Dermis microvascular lymphatic vessel endothelial cell (primary cell): ENCODE results near the gene ZNF622. TPM values are rescaled to one million over a fixed set of nuclear protein-coding genes. Genes with fewer than 3 reads are reported as not detected.

Source experiments
- DNase-seq, 2 donors: peaks; one replicate each; pipeline versions ENCODE4 v3.0.0 to v3.0.0-alpha.2; 2010; ENCODE audit warnings: low read depth in 2 of 2
- total RNA-seq: library from RNA; depleted of rRNA; stranded (reverse); fragments of >200 nt; gene quantifications from 2 replicates; pipeline ENCODE4 v1.2.1, GENCODE V29; 2014

The ZNF622 gene
- total RNA-seq, 1 donor from 2014 or later: 24.9 TPM

DNA sequence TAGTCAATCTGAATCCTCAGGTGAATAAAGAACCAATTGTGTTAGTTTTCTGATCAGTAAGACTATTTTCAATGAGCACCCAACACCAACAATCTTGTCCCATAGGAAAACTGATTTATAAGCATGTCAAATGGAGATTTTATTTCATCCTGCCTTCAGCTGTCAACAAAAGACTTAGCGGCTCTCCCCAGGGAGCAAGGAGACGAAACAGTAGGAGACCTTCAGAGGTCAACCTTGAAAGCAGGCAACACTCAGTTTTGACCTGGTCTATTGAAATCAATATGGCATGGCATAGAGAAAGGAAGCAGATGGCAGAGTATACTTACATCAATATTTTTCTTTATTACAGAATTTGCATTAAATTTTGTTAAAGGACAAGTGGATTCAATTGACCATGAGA, 34.1 kb downstream of the ZNF622 start:
- DNase-seq: no peak

- DNase-seq: no peak
Measured at GRCh38 chr5:16430349-16431089, 35.1 kb downstream of the ZNF622 start.

DNA sequence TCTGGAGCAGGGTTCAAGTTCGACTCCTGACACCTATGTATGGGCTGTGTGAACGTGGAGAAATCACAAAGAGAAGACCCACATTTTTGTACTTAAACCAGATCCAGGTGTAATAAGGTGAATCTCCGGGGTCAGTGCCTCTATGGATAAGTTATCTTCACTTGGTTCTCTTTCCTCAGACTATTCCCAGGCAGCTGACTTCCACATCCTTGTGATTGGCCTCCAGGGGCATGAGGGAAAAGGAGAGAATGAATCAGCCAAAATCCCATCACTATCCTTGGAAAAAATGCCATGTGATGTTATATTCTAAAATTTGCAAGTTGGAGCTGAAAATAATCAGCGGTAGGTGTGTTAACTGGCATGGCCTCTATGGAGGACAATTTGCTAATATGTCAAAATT, 37.2 kb downstream of the ZNF622 start:
- no peak for DNase-seq

DNA sequence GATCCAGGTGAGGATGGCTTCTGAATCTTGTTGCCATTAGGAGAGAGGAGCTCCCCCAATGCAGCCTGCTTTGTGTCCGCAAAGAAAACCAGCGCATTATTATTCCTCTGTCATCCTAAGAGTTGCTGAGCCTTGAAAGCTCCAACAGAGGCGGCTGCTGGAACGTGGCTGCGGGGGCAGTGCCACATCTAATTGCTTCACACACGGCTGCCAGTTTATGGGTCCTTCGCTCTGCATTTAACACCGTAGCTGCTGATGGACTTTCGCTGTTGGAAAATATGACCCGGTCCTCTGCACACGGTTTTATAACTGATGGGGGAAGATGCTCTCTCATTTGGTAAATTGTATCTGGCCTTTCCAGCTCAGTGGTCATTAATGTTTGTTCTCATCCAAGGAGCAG, 38.0 kb downstream of the ZNF622 start:
- no peak for DNase-seq

DNA sequence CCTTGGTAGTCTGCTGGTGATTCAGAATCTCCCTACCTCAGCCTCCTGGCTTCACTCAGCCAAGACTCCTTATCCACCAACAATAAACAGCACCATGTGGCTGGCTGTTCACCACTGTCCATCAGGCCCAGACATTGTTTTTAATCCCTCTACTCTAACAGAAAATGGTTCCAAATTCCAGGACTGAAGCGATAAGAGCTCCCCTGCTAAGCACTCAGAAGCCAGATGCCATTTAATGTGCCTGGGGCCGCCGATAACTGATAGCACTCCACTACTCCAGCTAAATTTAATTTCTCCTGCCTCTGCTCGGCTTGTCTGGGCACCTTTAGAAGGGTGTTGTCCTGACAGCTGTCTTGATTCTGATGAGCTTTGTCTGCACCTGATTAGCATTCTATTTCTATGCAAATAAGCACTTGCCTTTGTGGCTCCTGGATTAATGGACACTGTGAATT, 47.1 kb downstream of the ZNF622 start:
- no peak for DNase-seq

GRCh38 chr5:16417398-16418074, 48.1 kb downstream of the ZNF622 start:
- DNase-seq: no peak

- no peak for DNase-seq
Measured at GRCh38 chr5:16414861-16415260, 50.7 kb downstream of the ZNF622 start.

DNA sequence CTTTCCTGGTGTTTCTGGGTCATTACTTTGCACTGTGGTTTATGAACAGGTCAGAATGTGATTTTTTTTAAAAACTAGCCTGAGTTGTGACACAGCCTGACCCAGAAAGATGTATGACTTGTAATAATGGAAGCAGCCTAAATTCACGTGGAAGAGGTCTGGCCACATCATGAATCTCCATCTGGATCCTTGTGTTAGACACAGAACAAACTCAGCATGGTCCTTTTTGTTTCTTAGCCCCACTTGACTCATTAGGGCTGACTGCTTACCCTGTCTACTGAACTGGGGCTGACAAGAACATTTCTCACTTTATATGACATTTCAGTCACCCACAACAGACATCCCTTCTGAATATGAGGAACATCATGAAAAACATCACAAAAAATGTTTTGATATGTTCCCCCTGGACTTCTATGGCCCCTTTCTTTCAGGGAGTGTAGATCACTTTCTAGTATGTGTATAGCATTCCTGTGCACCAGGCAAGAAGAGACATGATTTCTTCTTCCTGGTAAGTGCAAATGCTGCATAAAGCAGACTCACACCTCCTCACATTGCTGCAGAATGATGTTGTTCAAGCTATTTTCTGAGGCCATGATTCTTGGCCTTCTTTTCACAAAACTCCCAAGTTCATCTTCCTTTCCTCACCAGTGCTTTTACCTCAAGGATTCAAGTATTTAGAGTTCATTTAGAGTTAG, 52.3 kb downstream of the ZNF622 start:
- no peak for DNase-seq

DNA sequence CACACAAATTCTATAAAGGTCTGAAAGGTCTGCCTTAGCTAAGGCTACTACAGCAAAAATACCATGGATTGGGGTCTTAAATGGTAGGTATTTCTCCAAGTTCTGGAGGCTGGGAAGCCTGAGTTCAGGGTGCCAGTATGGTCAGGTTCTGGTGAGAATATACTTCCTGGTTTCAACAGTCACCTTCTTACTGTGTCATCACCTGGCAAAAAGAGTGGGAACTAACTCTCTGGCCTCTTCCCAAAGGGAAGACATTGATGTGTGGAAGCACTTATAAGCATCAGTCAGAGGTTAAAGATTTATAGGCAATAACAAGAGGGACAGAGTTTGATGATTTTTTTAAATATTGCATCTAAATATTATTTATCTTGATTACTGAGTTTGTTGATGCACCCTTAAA, 53.0 kb downstream of the ZNF622 start:
- no peak for DNase-seq

DNA sequence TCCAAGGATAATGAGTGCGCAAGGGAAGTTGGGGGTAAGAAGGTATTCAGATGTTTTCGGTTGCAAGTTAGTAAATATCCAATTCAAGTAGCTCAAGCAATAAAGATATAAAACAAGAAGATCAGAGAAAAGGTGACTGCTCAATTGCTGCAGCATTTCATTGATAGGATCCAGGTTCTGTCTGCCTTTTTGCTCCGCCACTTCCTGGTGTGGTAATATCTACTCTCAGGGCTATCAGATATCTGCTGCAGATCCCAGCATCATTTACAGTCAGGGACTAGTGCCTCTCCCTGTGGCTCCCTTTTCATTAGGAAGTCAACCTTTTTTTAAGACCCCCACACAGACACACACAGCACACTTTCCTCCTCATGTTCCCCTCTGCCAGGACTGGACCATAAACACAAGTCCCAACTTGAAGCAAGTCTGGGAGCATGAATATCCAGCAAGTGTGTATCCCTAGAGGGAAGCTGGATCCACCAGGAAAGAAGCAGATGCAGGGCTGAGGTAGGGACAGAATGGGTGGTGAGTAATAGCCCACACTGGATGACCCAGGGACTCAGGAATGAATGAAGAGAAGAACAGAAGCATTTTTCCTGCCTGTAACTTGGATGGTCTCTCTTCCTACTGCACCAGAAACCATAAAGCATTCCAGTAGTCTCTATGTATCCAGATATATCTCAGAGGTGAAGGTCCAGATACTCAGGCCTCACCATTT, 53.7 kb downstream of the ZNF622 start:
- no peak for DNase-seq

DNA sequence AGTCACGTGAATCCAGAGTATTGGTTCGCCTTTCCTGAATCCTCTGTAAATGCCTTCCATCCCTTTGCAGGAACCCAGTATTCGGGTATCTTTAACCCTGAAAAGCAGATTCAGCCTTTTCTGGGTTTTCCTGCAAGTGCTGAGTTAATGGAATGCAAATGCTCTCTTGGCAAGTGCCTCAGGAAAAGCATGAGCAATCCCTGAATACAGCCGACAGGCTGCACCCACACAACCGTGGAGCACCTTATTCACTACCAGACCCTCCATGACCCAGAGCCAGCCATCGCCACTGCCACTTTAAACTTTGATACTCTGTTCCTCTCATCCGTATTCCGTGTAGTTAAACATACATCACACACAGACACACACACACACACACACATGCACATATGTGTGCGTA, 54.4 kb downstream of the ZNF622 start:
- DNase-seq: no peak

DNA sequence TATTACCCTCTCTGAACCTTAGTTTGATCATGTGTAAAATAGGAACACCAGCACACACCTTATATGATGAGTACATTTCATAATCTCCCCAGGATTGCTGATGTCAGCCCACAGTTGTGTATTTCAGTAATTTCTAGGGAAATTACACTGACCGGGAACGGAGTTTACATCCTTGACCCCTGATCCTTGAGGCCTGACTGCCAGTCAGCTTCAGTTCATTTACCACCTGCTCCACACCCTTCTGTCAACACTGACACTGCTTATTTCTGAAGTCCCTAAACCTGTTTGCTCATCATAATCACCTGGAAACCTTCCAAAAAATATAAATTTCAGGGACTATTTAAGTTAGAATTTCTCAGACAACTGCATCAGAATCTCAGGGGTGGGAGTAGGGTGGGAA, 55.3 kb downstream of the ZNF622 start:
- DNase-seq: no peak

DNA sequence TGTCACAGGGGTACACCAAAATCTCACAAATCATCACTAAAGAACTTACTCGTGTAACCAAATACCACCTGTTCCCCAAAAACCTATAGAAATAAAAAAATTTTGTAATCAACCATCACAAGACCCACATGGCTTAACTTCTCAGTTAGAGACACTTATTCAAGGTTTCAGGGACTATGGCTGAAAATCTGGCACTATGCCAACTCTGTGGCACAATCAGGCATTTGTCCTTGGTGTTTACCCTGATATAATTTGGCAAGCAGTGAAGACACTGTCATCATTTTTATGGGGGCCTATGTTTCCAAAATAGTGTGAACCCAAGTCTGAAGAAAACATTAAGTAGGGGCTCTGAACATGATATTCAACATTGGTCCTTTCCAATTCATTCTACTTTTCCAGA, 59.0 kb downstream of the ZNF622 start:
- DNase-seq: no peak

DNA sequence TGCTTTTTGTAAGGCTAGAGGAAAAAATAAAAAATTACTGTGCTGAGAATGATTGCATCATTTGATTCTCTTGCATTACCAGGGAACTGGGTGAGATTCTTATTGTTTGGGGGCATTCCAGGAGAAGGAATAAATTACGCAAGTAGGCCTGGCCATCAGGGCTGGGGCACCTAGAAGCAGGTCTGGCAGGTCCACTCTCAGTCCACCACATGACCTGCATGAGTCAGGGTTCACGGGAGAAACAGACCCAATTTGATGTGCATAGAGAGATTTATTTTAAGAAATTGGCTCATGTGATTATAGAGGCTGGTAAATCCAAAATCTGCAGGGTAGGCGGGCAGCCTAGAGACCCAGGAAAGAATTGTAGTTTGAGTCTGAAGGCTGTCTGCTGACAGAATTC, 59.6 kb downstream of the ZNF622 start:
- no peak for DNase-seq

Other genes with a start within 250 kb of the ZNF622 start
- gene RETREG1, start 151.2 kb upstream of the ZNF622 start, total RNA-seq: not detected in 2 replicates